Renal pelvis (tissue), 4 donors: Measurements from ENCODE around the gene SOX1. TPM values are rescaled to one million over a fixed set of nuclear protein-coding genes. Genes with fewer than 3 reads are reported as not detected.

Experiments
- DNase-seq: peaks from one replicate; pipeline ENCODE4 v3.0.0-alpha.2; 2013
- polyA plus RNA-seq, 3 donors: library from polyadenylated mRNA; unstranded; fragments of 120-200 nt; gene quantifications; one replicate each; pipeline ENCODE4 v1.2.1, GENCODE V29; 2013; ENCODE audit not compliant: insufficient read length in 3 of 3

SOX1 gene
- polyA plus RNA-seq, 3 donors = not detected

GRCh38 chr13:112105244-112105681 lies 38.3 kb downstream of the SOX1 start:
- no peak for DNase-seq

- no peak for DNase-seq
Measured at GRCh38 chr13:112105892-112106291, 38.9 kb downstream of the SOX1 start.

GRCh38 chr13:112106478-112107141 lies 39.7 kb downstream of the SOX1 start:
- DNase-seq = no peak

DNA sequence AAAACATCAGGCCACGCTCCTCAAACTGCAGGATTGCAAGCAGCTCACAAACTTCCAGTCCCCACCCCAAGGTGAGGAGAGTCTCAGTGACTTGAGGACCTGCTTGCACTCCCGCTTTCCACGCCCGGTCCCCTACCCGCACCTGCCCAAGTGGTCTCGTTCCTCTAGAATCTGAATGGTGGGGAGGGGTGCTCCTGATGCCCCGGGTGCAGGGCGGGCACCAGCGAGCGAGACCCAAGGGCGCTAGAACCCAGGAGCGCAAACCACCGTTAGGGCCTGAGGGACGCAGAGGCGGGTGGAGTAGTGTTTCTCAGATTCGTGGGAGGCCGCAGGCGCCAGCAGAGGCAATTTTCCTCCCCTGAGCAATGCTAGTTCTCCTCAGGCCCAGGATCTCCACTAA lies 40.3 kb downstream of the SOX1 start:
- DNase-seq = no peak

- DNase-seq = no peak
Measured at GRCh38 chr13:112110479-112110878, 43.5 kb downstream of the SOX1 start.

GRCh38 chr13:112111239-112111857 lies 44.4 kb downstream of the SOX1 start:
- no peak for DNase-seq

GRCh38 chr13:112112534-112113276 lies 45.8 kb downstream of the SOX1 start:
- DNase-seq = no peak

DNA sequence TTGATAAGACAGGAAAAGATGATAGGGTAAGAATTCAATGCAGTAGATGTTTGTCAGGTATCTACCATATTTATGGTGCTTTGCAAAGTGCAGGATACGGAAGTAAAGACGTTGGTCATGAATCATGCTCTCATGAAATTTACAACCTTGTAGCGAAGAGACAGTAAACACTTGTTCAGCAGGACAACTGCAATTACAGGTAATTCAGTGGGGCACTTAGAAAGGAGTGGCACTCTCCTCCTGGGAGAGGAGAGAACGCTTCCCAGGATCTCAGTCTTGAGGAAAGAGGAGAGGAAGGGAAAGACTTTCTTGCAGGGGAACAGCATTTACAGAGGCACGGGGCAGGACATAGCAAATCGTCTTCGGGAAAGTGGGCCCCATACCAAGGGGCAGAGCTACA lies 46.4 kb downstream of the SOX1 start:
- no peak for DNase-seq

DNA sequence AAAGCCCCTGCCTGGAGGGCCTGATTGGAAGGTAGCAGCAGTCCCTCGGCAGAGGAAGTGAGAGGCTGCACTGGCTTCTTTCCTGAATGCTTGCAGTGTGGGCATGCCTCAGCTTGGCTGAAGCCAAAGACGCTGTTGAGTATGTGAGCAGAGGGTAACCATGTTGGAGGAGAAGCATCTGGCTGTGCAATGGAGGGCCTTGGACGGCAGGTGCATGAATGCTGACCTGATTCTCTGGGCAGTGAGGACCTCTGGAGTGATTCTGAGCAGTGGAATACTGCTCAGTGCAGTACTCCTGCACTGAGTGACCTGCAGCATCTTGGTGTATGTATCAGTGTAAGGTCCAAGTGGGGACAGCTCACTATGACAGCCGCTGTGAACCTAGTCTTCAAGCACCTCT lies 46.9 kb downstream of the SOX1 start:
- no peak for DNase-seq

GRCh38 chr13:112114391-112114790 lies 47.4 kb downstream of the SOX1 start:
- no peak for DNase-seq

DNA sequence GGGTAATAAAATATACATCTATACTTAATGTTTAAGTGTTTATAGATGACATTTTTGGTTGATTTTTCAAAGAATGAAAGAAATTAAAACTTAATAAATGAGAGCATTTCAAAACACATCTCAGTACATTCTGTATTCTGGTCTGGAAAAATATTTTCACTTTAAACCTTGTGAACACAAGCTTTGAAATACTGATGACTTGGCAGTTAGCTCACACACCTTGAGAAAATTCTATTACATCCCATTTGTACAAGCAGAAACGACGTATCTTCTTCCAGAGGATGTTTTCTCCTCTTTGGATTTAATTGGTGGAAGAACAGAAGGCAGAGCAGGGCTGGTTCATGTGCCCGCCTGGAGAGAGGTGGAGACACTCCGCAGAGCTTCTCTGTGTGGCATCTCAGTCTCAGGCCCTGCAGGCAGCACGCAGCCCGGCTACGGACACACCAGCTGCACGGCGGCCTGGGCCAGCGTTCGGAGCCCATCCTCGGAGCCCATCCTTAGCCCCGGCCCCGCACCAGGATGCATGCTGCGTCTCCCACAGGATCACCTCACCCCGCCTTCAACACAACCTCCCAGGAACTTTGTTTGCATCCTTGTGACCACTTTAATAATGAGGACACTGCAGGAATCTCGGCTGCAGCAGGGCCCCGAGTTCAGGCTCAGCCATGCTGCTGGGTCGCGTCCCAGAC lies 48.6 kb downstream of the SOX1 start:
- no peak for DNase-seq

DNA sequence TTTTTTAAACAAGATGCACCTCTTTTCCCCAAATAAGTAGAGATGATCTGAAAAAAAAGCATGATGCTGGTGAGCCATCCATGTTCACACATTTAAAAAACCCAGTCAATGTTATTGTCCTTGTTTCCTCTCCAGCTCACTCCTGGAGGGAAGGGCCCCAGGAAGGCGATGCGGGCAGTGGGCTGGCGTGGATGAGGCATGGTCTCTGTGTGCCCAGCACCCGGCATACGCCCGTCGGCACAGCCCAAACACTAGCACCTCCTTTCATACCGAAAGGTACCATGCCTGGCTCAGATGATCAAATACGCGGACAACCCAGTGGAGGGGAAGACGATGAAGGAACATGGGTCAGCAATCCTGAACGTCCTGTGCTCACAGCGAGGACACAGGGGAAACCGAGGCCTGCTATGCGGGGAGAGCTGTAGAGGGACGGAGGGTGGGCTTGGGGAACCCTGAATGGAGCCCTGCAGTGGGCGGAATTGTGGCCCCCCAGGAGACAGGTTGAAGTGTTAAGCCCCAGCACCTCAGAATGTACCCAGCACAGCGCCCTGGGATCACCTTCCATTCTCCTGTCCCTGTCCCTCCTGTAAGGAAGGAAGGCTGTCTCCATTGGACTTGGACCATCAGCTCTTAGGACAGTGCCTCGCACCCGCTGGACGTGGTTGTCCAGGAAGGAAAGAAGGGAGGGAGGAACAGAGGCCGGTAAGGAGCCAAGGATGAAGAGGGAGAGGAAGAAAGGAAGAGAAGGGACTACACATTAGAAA lies 49.4 kb downstream of the SOX1 start:
- no peak for DNase-seq

DNA sequence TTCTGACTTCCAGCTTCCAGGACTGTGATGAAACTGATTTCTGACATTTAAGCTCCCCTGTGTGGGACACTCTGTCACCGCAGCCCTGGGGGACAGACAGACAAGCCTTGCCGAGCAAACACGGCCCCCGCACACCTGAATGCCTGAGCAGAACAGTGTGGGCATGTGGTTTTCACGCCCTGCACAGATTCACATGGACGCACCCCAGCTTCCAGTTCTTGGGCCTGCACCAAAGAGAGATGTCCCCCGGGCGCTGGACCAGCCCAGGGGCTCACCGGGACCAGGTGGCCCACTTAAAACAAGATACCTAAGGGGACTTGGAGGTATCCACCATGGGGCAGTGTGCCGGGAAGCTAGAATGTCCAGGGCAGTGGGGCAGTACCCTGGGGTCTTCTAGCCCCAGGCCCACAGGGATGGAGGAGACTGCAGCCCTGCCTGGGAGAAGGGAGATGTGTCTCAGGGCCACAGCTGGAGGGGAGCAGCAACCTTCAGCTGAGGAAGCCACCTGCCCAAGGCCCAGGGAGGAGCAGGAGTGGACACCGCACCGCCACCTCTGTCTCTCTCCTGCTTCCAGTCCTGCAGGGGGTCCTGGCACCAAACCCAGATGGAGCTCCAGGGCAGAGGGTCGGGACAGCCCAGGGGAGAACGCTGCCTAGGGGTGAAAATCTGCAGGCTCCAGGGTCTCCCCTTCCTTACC lies 50.5 kb downstream of the SOX1 start:
- no peak for DNase-seq

GRCh38 chr13:112117955-112118302 lies 51.0 kb downstream of the SOX1 start:
- no peak for DNase-seq

- no peak for DNase-seq
Measured at GRCh38 chr13:112118451-112119064, 51.6 kb downstream of the SOX1 start.

DNA sequence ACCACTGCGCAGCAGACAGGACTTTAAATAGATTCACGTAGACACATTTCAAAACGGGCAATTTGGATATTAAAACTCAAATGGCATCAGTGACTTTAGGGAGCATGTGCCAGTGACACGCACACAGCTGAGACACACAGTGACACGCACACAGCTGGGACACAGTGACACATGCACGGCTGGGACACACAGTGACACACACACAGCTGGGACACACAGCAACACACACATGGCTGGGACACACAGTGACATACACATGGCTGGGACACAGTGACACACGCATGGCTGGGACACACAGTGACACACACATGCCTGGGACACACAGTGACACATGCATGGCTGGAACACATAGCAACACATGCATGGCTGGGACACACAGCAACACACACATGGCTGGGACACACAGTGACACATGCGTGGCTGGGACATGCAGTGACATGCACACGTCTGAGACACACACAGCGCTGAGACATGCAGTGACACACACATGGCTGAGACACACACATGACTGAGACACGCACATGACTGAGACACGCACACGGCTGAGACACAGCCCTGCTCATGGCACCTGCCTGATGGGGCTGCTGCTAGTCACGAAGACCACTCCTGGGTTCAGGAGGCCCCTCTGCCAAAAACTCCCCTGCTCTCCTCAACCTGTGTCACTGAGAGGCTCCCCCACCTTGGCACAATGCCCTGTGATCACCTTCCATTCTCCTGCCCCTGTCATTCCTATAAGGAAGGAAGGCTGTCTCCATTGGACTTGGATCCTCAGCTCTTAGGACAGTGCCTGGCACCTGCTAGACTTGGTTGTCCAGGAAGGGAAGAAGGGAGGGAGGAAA lies 52.5 kb downstream of the SOX1 start:
- no peak for DNase-seq

GRCh38 chr13:112120031-112120373 lies 53.1 kb downstream of the SOX1 start:
- DNase-seq = no peak
